Mucosa of descending colon (tissue), 3 donors: ENCODE data around the gene ASXL1. TPM values are rescaled to one million over a fixed set of nuclear protein-coding genes. Genes with fewer than 3 reads are reported as not detected.

ENCODE experiments used
- ATAC-seq: fragments of 200-7000 bp; cut with Tn5 transposase; one replicate; pipeline ENCODE4 v1.9.1; 2020; ENCODE audit warnings: mild to moderate bottlenecking, moderate library complexity
- DNase-seq, 3 donors: peaks; one replicate each; pipeline ENCODE4 v3.0.0-alpha.2; 2020
- H3K36me3 ChIP-seq: fragments of 200-600 bp; one replicate; pipeline ENCODE4 v1.8.0; 2021; ENCODE audit warnings: low read depth, mild to moderate bottlenecking
- H3K4me1 ChIP-seq: fragments of 200-600 bp; one replicate; pipeline ENCODE4 v1.8.0; 2021; ENCODE audit warnings: low read depth, mild to moderate bottlenecking
- H3K4me3 ChIP-seq: fragments of 200-600 bp; one replicate; pipeline ENCODE4 v1.8.0; 2021; ENCODE audit warnings: mild to moderate bottlenecking
- H3K9me3 ChIP-seq: fragments of 200-600 bp; one replicate; pipeline ENCODE4 v1.8.0; 2021; ENCODE audit warnings: mild to moderate bottlenecking
- CTCF ChIP-seq: fragments of 200-600 bp; IDR thresholded peaks from one replicate; pipeline ENCODE4 v1.8.0; 2022; ENCODE audit warnings: antibody characterized with exemption, mild to moderate bottlenecking
- intact Hi-C, 2 donors: fragments of 100-400 bp; cut with DNase I in 1 of 2; cut with micrococcal nuclease in 1 of 2; formaldehyde crosslinking; loops; one replicate each; pipeline versions ENCODE4 v1.11.0 to v1.11.1; 2022; cut with DNase I, micrococcal nuclease
- total RNA-seq, 3 donors: library from RNA; stranded (reverse); fragmentation: NEBNext Ultra II Directional in 2 of 3; extraction: Animal tissue kit (Norgen Biotek cat#: 25700) in 2 of 3; gene quantifications; one replicate each; pipeline versions ENCODE4 v1.2.1 to v1.2.4, GENCODE V29; 2021 to 2023
- donor health status: DM: no; HTN: no; CAD: no; lungs with moderate emphysema.
- donor health status: DM: no; HTN: no; CAD: no.
- donor health status: DM: no; HTN: yes; CAD: no.

The ASXL1 gene
- total RNA-seq, 3 donors from 2014 or later = 47.4 to 78.9 (median 52.3) TPM

- Histone ChIP-seq H3K4me3 (no peak overlapping the region), H3K4me1 (no peaks in the 10 kb centered on the region), H3K36me3 (peaks cover 3% of the 10 kb centered on the region), H3K9me3 (no peaks in the 10 kb centered on the region)
- intact Hi-C loops = no loop called here
- DNase-seq (peak in 1 of 3 donors; percentile 22), ATAC-seq (no peak)
- no peak for TF ChIP-seq CTCF
These were observed 91.8 kb downstream of the ASXL1 start for GRCh38 chr20:32449890-32450401.

GRCh38 chr20:32450484-32451061 lies 92.4 kb downstream of the ASXL1 start:
- no peak for ATAC-seq
- intact Hi-C loops = no loop called here
- TF ChIP-seq CTCF = no peak
- no peaks in the 10 kb centered on the region for H3K4me1 ChIP-seq
- no peak overlapping the region for H3K4me3 ChIP-seq
- peaks cover 3% of the 10 kb centered on the region for H3K36me3 ChIP-seq
- peak in 1 of 3 donors; percentile 17 for DNase-seq
- H3K9me3 ChIP-seq = no peaks in the 10 kb centered on the region

- intact Hi-C loops = no loop called here
- no peak for TF ChIP-seq CTCF
- peaks cover 3% of the 10 kb centered on the region for H3K36me3 ChIP-seq
These were observed 93.2 kb downstream of the ASXL1 start for GRCh38 chr20:32451340-32451681.

GRCh38 chr20:32451682-32452461 lies 93.7 kb downstream of the ASXL1 start:
- peak in 1 of 3 donors; percentile 30 for DNase-seq
- no peak overlapping the region for H3K4me3 ChIP-seq
- no peaks in the 10 kb centered on the region for H3K4me1 ChIP-seq
- no peaks in the 10 kb centered on the region for H3K9me3 ChIP-seq
- no peak for TF ChIP-seq CTCF
- ATAC-seq = no peak
- intact Hi-C loops = no loop called here
- H3K36me3 ChIP-seq = peaks cover 2% of the 10 kb centered on the region

More at GRCh38 chr20:32451340-32451681, 93.2 kb downstream of the ASXL1 start:
- DNase-seq (peak in 1 of 3 donors; percentile 14), ATAC-seq (no peak)
- Histone ChIP-seq H3K4me1 (no peaks in the 10 kb centered on the region), H3K4me3 (no peak overlapping the region), H3K9me3 (no peaks in the 10 kb centered on the region)

GRCh38 chr20:32452776-32453466 lies 94.8 kb downstream of the ASXL1 start:
- no peak for ATAC-seq
- Histone ChIP-seq H3K4me3 (no peak overlapping the region), H3K36me3 (no peaks in the 10 kb centered on the region), H3K4me1 (no peaks in the 10 kb centered on the region), H3K9me3 (no peaks in the 10 kb centered on the region)
- DNase-seq = peak in 2 of 3 donors; percentile 17 to 44
- intact Hi-C loops = no loop called here
- no peak for TF ChIP-seq CTCF
